GM23338 (cell line): ENCODE results near the gene NR5A2. TPM values are rescaled to one million over a fixed set of nuclear protein-coding genes. Genes with fewer than 3 reads are reported as not detected.

Experiments used
- ATAC-seq: fragments of 200-7000 bp; cut with Tn5 transposase; 3 replicates; pipeline ENCODE4 v1.9.1; 2020
- DNase-seq: peaks from one replicate; pipeline ENCODE4 v3.0.0-alpha.2; 2015; ENCODE audit warnings: low spot score
- H2AFZ ChIP-seq: fragments of 200-600 bp; sonication (generic); 2 replicates; pipeline ENCODE4 v1.8.0; 2016; ENCODE audit warnings: antibody characterized with exemption, mild to moderate bottlenecking, moderate library complexity
- H3F3A ChIP-seq: fragments of 200-600 bp; sonication (generic); replicated peaks from 2 replicates; pipeline ENCODE4 v1.8.0; 2017; ENCODE audit warnings: antibody characterized with exemption, mixed run types, low read depth
- H3K27ac ChIP-seq: fragments of 200-600 bp; sonication (generic); 2 replicates; pipeline ENCODE4 v1.6.1; 2016; ENCODE audit warnings: low read depth
- H3K27me3 ChIP-seq: fragments of 200-600 bp; sonication (generic); 2 replicates; pipeline ENCODE4 v1.8.0; 2016; ENCODE audit warnings: mild to moderate bottlenecking, mixed run types, moderate library complexity; ENCODE audit not compliant: insufficient read depth
- H3K36me3 ChIP-seq: fragments of 200-600 bp; sonication (generic); 2 replicates; pipeline ENCODE4 v1.8.0; 2016; ENCODE audit warnings: mild to moderate bottlenecking; ENCODE audit not compliant: insufficient read depth
- H3K4me1 ChIP-seq: fragments of 200-600 bp; sonication (generic); 2 replicates; pipeline ENCODE4 v1.8.0; 2016; ENCODE audit warnings: mild to moderate bottlenecking, moderate library complexity; ENCODE audit not compliant: insufficient read depth
- H3K4me2 ChIP-seq: fragments of 200-600 bp; sonication (generic); 2 replicates; pipeline ENCODE4 v1.7.1; 2017; ENCODE audit warnings: mixed run types
- H3K4me3 ChIP-seq: fragments of 200-600 bp; sonication (generic); 2 replicates; pipeline ENCODE4 v1.6.1; 2016; ENCODE audit warnings: mixed run types
- H3K79me2 ChIP-seq: fragments of 200-600 bp; sonication (generic); replicated peaks from 2 replicates; pipeline ENCODE4 v1.8.0; 2017; ENCODE audit warnings: mild to moderate bottlenecking; ENCODE audit not compliant: insufficient read depth
- H3K9me2 ChIP-seq: fragments of 200-600 bp; sonication (generic); 2 replicates; pipeline ENCODE4 v1.8.0; 2017; ENCODE audit not compliant: insufficient read depth
- H4K20me1 ChIP-seq: fragments of 200-600 bp; sonication (generic); replicated peaks from 2 replicates; pipeline ENCODE4 v1.8.0; 2017; ENCODE audit warnings: mild to moderate bottlenecking; ENCODE audit not compliant: insufficient read depth
- H3K27ac Mint-ChIP-seq: 2 replicates; pipeline ENCODE4 v1.8.0; 2020; ENCODE audit warnings: inconsistent platforms, mild to moderate bottlenecking, moderate library complexity, mixed read lengths
- H3K27me3 Mint-ChIP-seq: 3 replicates; pipeline ENCODE4 v1.8.0; 2022; ENCODE audit warnings: low read depth, mild to moderate bottlenecking, moderate library complexity, mixed read lengths, inconsistent platforms; ENCODE audit not compliant: insufficient read depth, poor library complexity
- H3K36me3 Mint-ChIP-seq: 3 replicates; pipeline ENCODE4 v1.8.0; 2021; ENCODE audit warnings: low read depth, mild to moderate bottlenecking, inconsistent platforms, moderate library complexity, mixed read lengths
- H3K4me1 Mint-ChIP-seq: 3 replicates; pipeline ENCODE4 v1.8.0; 2020; ENCODE audit warnings: mild to moderate bottlenecking, inconsistent platforms, mixed read lengths
- H3K4me3 Mint-ChIP-seq: 3 replicates; pipeline ENCODE4 v1.8.0; 2021; ENCODE audit warnings: moderate library complexity, mild to moderate bottlenecking, inconsistent platforms, mixed read lengths
- H3K9me3 Mint-ChIP-seq: 3 replicates; pipeline ENCODE4 v1.8.0; 2020; ENCODE audit warnings: moderate library complexity, mild to moderate bottlenecking, inconsistent platforms, mixed read lengths
- CREB1 ChIP-seq: fragments of 250-450 bp; sonication (Bioruptor Pico); IDR thresholded peaks from 2 replicates; pipeline ENCODE4 v1.5.0; 2020; ENCODE audit warnings: low read depth, mild to moderate bottlenecking, moderate library complexity
- EZH2 ChIP-seq: fragments of 200-600 bp; sonication (generic); IDR thresholded peaks from one replicate; pipeline ENCODE4 v1.8.0; 2017; ENCODE audit warnings: antibody characterized with exemption, mild to moderate bottlenecking, low read depth; ENCODE audit not compliant: unreplicated experiment
- EZH2phosphoT487 ChIP-seq: fragments of 200-600 bp; sonication (generic); IDR thresholded peaks from one replicate; pipeline ENCODE4 v1.8.1; 2018; ENCODE audit warnings: antibody characterized with exemption; ENCODE audit not compliant: unreplicated experiment
- JUNB ChIP-seq: IDR thresholded peaks from one replicate; pipeline ENCODE4 v1.6.1; 2016; ENCODE audit warnings: antibody characterized with exemption; ENCODE audit not compliant: unreplicated experiment
- NANOG ChIP-seq: IDR thresholded peaks from 2 replicates; pipeline ENCODE4 v1.6.1; 2016; ENCODE audit warnings: antibody characterized with exemption, borderline replicate concordance
- POLR2AphosphoS5 ChIP-seq: IDR thresholded peaks from 2 replicates; pipeline ENCODE4 v1.6.1; 2016; ENCODE audit warnings: antibody characterized with exemption, low read depth
- REST ChIP-seq: IDR thresholded peaks from one replicate; pipeline ENCODE4 v1.6.1; 2018; ENCODE audit warnings: antibody characterized with exemption; ENCODE audit not compliant: unreplicated experiment
- STAT1 ChIP-seq: IDR thresholded peaks from one replicate; pipeline ENCODE4 v1.6.1; 2016; ENCODE audit warnings: antibody characterized with exemption; ENCODE audit not compliant: unreplicated experiment
- ZNF114 ChIP-seq: fragments of 250-450 bp; sonication (Bioruptor Pico); IDR thresholded peaks from 2 replicates; pipeline ENCODE4 v1.5.0; 2020; ENCODE audit warnings: mild to moderate bottlenecking, moderate library complexity
- ZNF331 ChIP-seq: fragments of 250-450 bp; sonication (Bioruptor Pico); IDR thresholded peaks from 2 replicates; pipeline ENCODE4 v1.5.0; 2020; ENCODE audit warnings: low read depth, mild to moderate bottlenecking, moderate library complexity
- polyA plus RNA-seq: library from polyadenylated mRNA; unstranded; fragments of >200 nt; fragmentation: Nextera tagmentation; extraction: Ambion mirVana; gene quantifications from 2 replicates; pipeline ENCODE4 v1.2.1, GENCODE V29; 2016
- total RNA-seq: library from RNA; depleted of rRNA; stranded (reverse); fragments of >200 nt; shearing (Covaris generic); gene quantifications from 2 replicates; pipeline ENCODE4 v1.2.3, GENCODE V29; 2014
- TF ChIP-seq, protein P1 (sequence below): IDR thresholded peaks from 2 replicates; pipeline ENCODE4 v1.6.1; 2016; ENCODE audit warnings: antibody characterized with exemption
- TF ChIP-seq, protein P2 (sequence below), 2 experiments: fragments of 200-600 bp in 1 of 2; sonication (generic) in 1 of 2; conservative IDR thresholded peaks; 2 replicates each; pipeline versions ENCODE4 v1.5.1 to v1.6.1; 2016 to 2017; ENCODE audit warnings: antibody characterized with exemption in 2 of 2, low read depth in 2 of 2, mild to moderate bottlenecking in 2 of 2, moderate library complexity in 1 of 2
- TF ChIP-seq, protein P3 (sequence below): fragments of 250-450 bp; sonication (Bioruptor Pico); IDR thresholded peaks from 2 replicates; pipeline ENCODE4 v1.5.0; 2020; ENCODE audit warnings: mild to moderate bottlenecking, moderate library complexity

The NR5A2 gene
- total and polyA plus RNA-seq, 2 experiments from 2014 or later, result 4.4 to 13.1 TPM

GRCh38 chr1:200221614-200222282, 194.2 kb downstream of the NR5A2 start:
- peaks cover 22% of the 10 kb centered on the region for H3K4me1 ChIP-seq

More at GRCh38 chr1:200221614-200222282, 194.2 kb downstream of the NR5A2 start:
- Mint-ChIP-seq H3K4me3 (no peak overlapping the region), H3K27me3 (peaks cover 7% of the 10 kb centered on the region), H3K4me1 (peaks cover 18% of the 10 kb centered on the region), H3K27ac (no peak overlapping the region), H3K36me3 (peaks cover 3% of the 10 kb centered on the region; the same call in 1 of the 3 replicates), H3K9me3 (no peaks in the 10 kb centered on the region)
- TF ChIP-seq JUNB, result no peak
- TF ChIP-seq ZNF114 (CRISPR knock-in tag), result no peak
- no peak for TF ChIP-seq NANOG
- no peak for TF ChIP-seq EZH2phosphoT487
- TF ChIP-seq, protein P1, sequence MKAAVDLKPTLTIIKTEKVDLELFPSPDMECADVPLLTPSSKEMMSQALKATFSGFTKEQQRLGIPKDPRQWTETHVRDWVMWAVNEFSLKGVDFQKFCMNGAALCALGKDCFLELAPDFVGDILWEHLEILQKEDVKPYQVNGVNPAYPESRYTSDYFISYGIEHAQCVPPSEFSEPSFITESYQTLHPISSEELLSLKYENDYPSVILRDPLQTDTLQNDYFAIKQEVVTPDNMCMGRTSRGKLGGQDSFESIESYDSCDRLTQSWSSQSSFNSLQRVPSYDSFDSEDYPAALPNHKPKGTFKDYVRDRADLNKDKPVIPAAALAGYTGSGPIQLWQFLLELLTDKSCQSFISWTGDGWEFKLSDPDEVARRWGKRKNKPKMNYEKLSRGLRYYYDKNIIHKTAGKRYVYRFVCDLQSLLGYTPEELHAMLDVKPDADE, result no peak
- TF ChIP-seq STAT1, result no peak
- no peak for TF ChIP-seq REST
- TF ChIP-seq POLR2AphosphoS5, result no peak
- TF ChIP-seq ZNF331, result no peak
- no peak for TF ChIP-seq CREB1 (CRISPR knock-in tag)
- TF ChIP-seq, protein P2, sequence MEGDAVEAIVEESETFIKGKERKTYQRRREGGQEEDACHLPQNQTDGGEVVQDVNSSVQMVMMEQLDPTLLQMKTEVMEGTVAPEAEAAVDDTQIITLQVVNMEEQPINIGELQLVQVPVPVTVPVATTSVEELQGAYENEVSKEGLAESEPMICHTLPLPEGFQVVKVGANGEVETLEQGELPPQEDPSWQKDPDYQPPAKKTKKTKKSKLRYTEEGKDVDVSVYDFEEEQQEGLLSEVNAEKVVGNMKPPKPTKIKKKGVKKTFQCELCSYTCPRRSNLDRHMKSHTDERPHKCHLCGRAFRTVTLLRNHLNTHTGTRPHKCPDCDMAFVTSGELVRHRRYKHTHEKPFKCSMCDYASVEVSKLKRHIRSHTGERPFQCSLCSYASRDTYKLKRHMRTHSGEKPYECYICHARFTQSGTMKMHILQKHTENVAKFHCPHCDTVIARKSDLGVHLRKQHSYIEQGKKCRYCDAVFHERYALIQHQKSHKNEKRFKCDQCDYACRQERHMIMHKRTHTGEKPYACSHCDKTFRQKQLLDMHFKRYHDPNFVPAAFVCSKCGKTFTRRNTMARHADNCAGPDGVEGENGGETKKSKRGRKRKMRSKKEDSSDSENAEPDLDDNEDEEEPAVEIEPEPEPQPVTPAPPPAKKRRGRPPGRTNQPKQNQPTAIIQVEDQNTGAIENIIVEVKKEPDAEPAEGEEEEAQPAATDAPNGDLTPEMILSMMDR (conservative IDR thresholded peaks at IDR 0.05; ENCODE audit: low read depth in 2 of 2), result no peak
- TF ChIP-seq, protein P3, sequence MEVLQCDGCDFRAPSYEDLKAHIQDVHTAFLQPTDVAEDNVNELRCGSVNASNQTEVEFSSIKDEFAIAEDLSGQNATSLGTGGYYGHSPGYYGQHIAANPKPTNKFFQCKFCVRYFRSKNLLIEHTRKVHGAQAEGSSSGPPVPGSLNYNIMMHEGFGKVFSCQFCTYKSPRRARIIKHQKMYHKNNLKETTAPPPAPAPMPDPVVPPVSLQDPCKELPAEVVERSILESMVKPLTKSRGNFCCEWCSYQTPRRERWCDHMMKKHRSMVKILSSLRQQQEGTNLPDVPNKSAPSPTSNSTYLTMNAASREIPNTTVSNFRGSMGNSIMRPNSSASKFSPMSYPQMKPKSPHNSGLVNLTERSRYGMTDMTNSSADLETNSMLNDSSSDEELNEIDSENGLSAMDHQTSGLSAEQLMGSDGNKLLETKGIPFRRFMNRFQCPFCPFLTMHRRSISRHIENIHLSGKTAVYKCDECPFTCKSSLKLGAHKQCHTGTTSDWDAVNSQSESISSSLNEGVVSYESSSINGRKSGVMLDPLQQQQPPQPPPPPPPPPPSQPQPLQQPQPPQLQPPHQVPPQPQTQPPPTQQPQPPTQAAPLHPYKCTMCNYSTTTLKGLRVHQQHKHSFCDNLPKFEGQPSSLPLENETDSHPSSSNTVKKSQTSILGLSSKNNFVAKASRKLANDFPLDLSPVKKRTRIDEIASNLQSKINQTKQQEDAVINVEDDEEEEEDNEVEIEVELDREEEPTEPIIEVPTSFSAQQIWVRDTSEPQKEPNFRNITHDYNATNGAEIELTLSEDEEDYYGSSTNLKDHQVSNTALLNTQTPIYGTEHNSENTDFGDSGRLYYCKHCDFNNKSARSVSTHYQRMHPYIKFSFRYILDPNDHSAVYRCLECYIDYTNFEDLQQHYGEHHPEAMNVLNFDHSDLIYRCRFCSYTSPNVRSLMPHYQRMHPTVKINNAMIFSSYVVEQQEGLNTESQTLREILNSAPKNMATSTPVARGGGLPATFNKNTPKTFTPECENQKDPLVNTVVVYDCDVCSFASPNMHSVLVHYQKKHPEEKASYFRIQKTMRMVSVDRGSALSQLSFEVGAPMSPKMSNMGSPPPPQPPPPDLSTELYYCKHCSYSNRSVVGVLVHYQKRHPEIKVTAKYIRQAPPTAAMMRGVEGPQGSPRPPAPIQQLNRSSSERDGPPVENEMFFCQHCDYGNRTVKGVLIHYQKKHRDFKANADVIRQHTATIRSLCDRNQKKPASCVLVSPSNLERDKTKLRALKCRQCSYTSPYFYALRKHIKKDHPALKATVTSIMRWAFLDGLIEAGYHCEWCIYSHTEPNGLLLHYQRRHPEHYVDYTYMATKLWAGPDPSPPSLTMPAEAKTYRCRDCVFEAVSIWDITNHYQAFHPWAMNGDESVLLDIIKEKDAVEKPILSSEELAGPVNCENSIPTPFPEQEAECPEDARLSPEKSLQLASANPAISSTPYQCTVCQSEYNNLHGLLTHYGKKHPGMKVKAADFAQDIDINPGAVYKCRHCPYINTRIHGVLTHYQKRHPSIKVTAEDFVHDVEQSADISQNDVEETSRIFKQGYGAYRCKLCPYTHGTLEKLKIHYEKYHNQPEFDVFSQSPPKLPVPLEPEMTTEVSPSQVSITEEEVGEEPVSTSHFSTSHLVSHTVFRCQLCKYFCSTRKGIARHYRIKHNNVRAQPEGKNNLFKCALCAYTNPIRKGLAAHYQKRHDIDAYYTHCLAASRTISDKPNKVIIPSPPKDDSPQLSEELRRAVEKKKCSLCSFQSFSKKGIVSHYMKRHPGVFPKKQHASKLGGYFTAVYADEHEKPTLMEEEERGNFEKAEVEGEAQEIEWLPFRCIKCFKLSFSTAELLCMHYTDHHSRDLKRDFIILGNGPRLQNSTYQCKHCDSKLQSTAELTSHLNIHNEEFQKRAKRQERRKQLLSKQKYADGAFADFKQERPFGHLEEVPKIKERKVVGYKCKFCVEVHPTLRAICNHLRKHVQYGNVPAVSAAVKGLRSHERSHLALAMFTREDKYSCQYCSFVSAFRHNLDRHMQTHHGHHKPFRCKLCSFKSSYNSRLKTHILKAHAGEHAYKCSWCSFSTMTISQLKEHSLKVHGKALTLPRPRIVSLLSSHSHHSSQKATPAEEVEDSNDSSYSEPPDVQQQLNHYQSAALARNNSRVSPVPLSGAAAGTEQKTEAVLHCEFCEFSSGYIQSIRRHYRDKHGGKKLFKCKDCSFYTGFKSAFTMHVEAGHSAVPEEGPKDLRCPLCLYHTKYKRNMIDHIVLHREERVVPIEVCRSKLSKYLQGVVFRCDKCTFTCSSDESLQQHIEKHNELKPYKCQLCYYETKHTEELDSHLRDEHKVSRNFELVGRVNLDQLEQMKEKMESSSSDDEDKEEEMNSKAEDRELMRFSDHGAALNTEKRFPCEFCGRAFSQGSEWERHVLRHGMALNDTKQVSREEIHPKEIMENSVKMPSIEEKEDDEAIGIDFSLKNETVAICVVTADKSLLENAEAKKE, result no peak
- TF ChIP-seq EZH2, result no peak
- Histone ChIP-seq H3K9me2 (peaks cover 5% of the 10 kb centered on the region; the same call in 1 of the 2 replicates), H3K4me3 (no peak overlapping the region), H4K20me1 (no peaks in the 10 kb centered on the region), H3K27ac (no peak overlapping the region), H2AFZ (no peak overlapping the region), H3K36me3 (no peaks in the 10 kb centered on the region), H3K4me2 (no peak overlapping the region), H3K27me3 (no peaks in the 10 kb centered on the region), H3F3A (no peaks in the 10 kb centered on the region), H3K79me2 (no peaks in the 10 kb centered on the region)
- DNase-seq, result no peak
- no peak for ATAC-seq
